GM12801 (cell line): ENCODE results near the gene SMPD3.

Source experiments
- TF ChIP-seq, protein P1 (sequence below): IDR thresholded peaks from one replicate; pipeline ENCODE4 v1.5.1; 2011; ENCODE audit warnings: control low read depth; ENCODE audit not compliant: insufficient read length; ENCODE audit errors: extremely low read depth

SMPD3 gene

DNA sequence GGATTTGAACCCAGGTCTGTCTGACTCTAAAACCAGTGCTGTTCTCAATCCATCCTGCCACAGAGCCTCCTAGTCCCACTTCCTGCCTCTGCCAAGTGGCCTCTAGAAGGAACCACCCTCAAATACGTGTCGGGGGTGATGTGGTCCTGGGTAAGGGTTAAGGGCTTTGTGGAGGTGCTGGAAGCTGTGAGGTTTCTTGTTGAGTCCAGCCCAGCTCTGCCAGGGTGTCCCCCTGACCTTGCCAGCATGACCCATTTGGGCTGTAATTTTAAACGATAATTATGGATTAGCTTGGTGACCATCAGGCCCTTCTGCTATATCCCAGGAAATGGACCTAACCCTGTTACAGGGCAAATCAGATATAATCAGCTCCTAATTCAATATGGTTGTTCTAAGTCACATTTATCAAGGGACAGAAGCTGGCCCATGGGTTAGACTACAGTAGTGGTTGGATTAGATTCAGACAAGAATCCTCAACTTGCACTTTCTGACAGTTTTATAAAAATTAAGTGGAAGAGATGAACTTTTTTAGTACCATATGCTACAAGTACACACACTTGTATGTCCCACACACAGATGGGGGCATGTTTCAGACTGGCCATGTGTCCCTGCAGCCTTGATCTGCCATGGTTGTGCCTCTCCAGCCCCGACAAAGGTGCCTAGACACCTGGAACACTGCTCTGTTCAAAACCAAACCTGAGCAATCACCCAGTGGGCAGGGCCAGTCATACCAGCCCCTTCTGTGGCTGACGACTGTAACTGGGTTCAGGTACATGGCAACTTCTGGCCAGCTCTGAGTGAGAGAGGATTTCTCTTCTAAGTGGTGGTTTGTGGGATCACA lies 48.0 kb downstream of the SMPD3 start:
- TF ChIP-seq, protein P1, sequence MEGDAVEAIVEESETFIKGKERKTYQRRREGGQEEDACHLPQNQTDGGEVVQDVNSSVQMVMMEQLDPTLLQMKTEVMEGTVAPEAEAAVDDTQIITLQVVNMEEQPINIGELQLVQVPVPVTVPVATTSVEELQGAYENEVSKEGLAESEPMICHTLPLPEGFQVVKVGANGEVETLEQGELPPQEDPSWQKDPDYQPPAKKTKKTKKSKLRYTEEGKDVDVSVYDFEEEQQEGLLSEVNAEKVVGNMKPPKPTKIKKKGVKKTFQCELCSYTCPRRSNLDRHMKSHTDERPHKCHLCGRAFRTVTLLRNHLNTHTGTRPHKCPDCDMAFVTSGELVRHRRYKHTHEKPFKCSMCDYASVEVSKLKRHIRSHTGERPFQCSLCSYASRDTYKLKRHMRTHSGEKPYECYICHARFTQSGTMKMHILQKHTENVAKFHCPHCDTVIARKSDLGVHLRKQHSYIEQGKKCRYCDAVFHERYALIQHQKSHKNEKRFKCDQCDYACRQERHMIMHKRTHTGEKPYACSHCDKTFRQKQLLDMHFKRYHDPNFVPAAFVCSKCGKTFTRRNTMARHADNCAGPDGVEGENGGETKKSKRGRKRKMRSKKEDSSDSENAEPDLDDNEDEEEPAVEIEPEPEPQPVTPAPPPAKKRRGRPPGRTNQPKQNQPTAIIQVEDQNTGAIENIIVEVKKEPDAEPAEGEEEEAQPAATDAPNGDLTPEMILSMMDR = no peak

DNA sequence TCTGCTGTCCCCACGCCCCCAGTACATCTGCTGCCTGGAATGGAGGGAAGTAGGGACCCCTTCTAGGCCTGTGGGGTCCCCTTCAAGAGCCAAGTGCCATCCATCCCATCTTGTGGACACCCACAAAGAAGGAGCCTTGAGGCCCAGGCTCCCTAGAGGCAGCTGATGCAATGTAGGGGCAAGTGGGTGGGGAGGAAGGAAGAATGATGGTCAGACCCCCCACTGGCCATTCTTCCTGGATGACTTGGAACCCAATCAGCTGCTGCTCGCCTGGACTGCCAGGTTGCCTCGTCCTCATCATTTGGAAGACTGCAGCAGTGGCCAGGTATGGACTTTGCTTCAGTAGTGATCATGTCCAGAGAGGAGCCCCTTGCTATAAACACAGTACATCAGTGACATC lies 48.9 kb downstream of the SMPD3 start:
- TF ChIP-seq, protein P1 = no peak

DNA sequence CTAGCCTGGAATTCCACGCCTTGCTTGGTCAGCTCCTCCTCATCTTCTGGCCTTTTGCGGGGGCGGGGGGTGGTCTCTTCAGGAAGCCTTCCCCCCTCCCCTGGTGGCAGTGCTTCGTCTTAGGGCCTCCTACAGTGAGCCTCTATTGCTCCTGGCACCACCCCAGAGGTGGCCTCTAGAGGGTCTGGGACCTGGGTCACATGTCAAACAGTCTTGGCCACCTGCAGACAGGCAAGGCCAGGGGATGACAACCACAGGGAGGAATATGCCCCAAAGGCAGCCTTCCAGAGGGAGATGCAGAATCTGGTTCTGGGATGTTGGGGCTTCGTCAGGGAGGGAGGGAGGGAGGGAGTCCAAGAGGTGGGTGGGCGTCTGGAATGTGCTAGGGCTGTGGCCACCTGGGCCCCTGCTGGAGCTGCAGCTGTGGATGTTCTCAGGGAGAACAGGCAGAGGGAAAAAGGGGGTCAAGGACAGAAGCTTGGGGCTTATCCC lies 50.6 kb downstream of the SMPD3 start:
- TF ChIP-seq, protein P1 = no peak

DNA sequence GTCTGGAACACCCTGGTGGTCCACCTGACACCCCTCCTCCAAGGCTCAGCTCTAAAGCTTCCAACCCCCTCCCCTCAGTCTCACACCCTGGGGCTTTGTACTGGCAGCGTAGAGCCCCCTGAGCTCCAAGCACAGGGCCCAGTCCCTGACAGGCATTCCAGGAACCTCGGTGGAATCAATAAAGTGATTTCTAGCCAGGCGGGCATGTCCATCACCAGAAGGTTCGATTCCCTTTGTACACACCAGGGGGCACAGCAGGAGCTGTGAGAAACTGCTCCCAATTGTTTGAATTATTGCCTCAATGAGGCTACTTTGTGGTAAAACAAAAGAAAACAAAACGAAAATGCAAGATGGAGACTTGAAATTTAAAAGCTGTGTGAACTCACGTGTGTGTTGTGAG lies 51.8 kb downstream of the SMPD3 start:
- TF ChIP-seq, protein P1 = no peak

DNA sequence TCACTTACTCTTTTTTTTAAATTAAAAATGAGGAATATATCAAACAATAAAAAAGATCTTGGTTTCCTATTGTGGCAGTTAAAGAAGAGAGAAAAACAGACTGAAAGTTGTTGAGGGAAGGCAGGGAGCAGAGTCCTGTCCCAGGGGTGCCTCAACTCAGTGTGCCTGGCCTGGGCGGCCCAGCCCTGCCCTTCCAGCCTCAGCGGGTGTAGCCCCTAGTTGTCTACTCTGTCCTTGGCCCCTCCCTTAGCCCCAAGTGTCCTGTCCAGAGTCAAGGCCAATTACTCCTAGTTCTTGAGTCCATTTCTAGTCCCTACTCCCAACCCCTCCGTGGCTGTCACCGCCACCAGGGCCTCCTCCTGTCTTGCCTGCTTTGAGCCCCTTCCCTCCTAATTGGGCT lies 52.5 kb downstream of the SMPD3 start:
- TF ChIP-seq, protein P1 = no peak

DNA sequence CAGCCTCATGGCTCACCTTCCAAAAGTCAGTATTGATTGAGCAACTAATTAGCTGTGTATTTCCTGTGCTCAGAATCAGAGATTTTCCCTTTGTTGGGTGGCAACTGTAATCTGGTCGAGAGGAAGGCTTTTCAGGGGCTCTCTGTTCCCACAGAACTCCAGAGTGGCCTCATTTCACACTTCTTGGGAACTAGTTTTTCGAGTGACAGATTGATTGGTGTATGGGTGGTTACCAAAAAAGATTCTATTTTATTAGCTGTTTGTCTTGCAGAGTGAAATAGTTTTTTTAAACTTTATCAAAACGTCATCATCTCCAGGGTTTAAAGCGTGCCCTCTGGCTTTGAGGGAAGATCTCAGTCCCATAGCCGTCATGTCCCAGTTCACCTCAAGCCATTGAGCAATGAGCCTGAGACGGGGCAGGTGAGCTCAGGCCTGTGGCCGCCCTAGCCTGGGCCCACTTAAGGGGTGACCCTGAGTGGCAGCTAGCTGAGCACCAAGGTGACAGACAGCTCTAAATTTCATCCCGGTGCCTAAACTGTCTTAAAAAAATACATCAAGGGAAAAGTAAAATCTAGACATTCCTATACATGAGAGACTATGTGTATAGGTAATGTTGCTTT lies 53.0 kb downstream of the SMPD3 start:
- TF ChIP-seq, protein P1 = no peak

DNA sequence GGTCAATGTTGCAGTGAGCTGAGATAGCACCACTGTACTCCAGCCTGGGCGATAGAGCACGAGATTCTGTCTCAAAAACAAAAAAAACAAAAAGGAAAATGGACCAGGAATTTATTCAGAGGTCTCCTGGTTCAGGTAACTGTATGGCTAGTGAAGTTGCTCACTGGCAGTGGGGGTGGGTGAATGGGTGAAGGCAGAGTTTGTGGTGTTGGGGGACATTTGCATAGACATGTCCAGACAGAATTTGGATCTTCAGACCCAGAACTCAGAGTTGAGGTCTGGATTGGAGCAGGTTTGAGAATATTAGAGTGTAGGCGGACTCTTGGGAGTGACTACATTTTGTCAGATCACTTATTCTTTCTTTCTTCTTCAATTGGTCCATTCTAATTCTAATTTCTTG lies 55.0 kb downstream of the SMPD3 start:
- TF ChIP-seq, protein P1 = no peak
